Progenitor cell of endocrine pancreas (in vitro differentiated cells): ENCODE measurements around the gene SLC9A5. TPM values are rescaled to one million over a fixed set of nuclear protein-coding genes. Genes with fewer than 3 reads are reported as not detected.

Source experiments
- DNase-seq: peaks from one replicate; pipeline ENCODE4 v3.0.0; 2021; ENCODE audit warnings: low spot score; ENCODE audit not compliant: unreplicated experiment
- H3K27ac Mint-ChIP-seq: 2 replicates; pipeline ENCODE4 v1.8.0; 2021; ENCODE audit warnings: mild to moderate bottlenecking, moderate library complexity, mixed read lengths
- H3K27me3 Mint-ChIP-seq: 2 replicates; pipeline ENCODE4 v1.8.0; 2021; ENCODE audit warnings: mixed read lengths
- H3K36me3 Mint-ChIP-seq: 2 replicates; pipeline ENCODE4 v1.8.0; 2022; ENCODE audit warnings: mixed read lengths; ENCODE audit not compliant: insufficient read depth
- H3K4me1 Mint-ChIP-seq: 2 replicates; pipeline ENCODE4 v1.8.0; 2021; ENCODE audit warnings: low read depth, mixed read lengths
- H3K4me3 Mint-ChIP-seq: 2 replicates; pipeline ENCODE4 v1.8.0; 2021; ENCODE audit warnings: low read depth, mild to moderate bottlenecking, moderate library complexity, mixed read lengths
- H3K9me3 Mint-ChIP-seq: 2 replicates; pipeline ENCODE4 v1.8.0; 2021; ENCODE audit warnings: low read depth, mixed read lengths
- total RNA-seq: library from RNA; stranded (reverse); gene quantifications from 2 replicates; pipeline ENCODE4 v1.2.1, GENCODE V29; 2021
- TF ChIP-seq, protein P1 (sequence below): fragments of 200-600 bp; sonication (generic); IDR thresholded peaks from one replicate; pipeline ENCODE4 v1.5.0; 2021; ENCODE audit warnings: antibody characterized with exemption, mild to moderate bottlenecking; ENCODE audit not compliant: unreplicated experiment

Gene SLC9A5
- total RNA-seq, 1 donor from 2014 or later = 3.4 TPM

DNA sequence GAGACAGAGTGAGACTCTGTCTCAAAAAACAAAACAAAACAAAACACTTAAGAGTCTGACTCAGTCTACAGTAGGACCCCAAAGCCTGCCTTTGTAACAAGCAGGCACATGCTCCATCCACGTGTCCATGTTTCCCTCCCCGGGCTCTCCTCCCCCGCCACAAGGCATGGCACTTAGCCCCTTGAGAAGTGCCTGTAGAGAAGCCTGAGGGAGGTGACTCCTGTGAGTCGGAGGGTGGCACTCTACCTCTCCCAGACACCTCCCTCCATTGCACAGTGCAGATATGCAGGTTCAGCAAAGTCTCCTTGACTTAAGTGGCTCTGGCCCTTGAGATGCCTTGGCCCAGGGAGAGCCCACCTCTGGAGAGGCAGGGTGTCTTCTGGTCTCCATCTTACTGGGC lies 8.3 kb upstream of the SLC9A5 start:
- no peak overlapping the region for H3K4me3 Mint-ChIP-seq
- no peaks in the 10 kb centered on the region for H3K9me3 Mint-ChIP-seq
- H3K36me3 Mint-ChIP-seq = peaks cover 11% of the 10 kb centered on the region
- TF ChIP-seq, protein P1, sequence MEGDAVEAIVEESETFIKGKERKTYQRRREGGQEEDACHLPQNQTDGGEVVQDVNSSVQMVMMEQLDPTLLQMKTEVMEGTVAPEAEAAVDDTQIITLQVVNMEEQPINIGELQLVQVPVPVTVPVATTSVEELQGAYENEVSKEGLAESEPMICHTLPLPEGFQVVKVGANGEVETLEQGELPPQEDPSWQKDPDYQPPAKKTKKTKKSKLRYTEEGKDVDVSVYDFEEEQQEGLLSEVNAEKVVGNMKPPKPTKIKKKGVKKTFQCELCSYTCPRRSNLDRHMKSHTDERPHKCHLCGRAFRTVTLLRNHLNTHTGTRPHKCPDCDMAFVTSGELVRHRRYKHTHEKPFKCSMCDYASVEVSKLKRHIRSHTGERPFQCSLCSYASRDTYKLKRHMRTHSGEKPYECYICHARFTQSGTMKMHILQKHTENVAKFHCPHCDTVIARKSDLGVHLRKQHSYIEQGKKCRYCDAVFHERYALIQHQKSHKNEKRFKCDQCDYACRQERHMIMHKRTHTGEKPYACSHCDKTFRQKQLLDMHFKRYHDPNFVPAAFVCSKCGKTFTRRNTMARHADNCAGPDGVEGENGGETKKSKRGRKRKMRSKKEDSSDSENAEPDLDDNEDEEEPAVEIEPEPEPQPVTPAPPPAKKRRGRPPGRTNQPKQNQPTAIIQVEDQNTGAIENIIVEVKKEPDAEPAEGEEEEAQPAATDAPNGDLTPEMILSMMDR = no peak
- no peak overlapping the region for H3K27ac Mint-ChIP-seq
- no peak for DNase-seq
- no peaks in the 10 kb centered on the region for H3K27me3 Mint-ChIP-seq
- peaks cover 5% of the 10 kb centered on the region for H3K4me1 Mint-ChIP-seq

DNA sequence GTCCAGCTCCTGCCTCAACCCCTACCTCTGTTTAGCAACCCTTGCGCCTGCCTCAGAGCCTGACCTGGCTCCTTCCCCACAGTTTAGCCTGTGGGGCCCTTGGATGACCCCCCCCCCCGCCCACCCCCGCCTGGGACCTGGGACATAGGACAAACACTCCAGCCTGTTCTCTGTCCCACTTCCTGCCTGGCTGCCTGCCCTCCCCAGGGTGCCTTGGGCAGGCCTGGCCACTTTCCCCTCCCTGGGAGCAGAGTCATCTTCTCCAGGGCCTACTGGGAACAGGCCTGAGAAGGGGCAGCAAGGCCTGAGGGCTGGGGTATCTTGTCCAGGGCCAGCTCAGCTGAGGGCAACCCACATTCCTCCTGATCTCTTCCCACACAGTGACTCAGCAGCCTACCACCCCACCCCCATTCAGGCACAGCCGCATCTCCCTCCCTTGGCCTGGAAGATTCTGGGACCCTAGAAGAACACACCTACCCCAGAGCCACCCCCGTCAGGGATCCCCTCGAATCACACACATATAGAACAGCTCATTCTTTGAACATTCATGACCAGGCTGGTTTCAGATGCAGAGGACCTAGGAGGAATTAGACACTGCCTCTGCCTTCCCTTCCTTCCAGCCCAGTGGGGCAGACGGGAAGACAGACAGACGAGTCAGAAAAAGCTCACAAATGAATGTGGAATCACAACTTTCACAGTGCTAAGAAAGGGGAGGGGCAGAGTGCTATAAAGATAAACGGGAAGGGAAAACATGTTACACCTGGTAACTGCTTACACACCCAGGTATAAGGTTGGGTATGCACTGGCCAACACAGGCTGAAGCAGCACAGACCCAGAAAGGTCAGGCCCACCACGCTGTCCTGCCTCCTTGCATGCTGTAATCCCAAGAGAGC lies 7.5 kb upstream of the SLC9A5 start:
- Mint-ChIP-seq H3K36me3 (peaks cover 8% of the 10 kb centered on the region), H3K4me3 (no peak overlapping the region), H3K27me3 (no peaks in the 10 kb centered on the region), H3K4me1 (peaks cover 6% of the 10 kb centered on the region), H3K27ac (no peak overlapping the region), H3K9me3 (no peaks in the 10 kb centered on the region)
- no peak for DNase-seq
- TF ChIP-seq, protein P1 = no peak

DNA sequence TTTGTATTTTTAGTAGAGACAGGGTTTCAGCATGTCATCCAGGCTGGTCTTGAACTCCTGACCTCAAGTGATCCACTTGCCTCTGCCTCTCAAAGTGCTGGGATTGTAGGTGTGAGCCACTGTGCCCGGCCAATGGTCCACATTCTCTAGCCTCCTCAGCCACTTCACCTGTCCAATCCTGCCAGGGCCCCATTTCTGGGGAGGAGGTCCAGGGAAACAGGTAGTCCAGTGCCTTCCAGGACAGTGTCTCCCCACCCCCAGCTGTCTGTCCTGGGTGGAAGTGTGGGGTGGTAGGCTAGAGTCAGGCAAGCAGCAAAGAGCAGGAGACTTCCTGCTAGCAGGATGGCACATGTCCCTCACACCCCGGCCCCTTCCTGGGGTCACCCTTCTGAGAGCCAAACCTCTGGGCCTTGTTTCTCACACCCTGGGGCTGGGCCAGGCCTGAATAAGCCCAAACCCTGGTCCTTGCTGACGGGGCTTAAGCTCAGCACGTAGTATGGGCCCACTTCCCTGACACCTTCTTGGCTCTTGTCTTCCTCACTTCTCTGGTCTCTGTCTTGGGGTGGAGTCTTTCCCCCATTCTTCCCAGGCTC lies 6.5 kb upstream of the SLC9A5 start:
- Mint-ChIP-seq H3K4me1 (peaks cover 6% of the 10 kb centered on the region), H3K27ac (no peak overlapping the region), H3K4me3 (no peak overlapping the region), H3K9me3 (no peaks in the 10 kb centered on the region), H3K36me3 (peaks cover 3% of the 10 kb centered on the region), H3K27me3 (no peaks in the 10 kb centered on the region)
- DNase-seq = no peak
- TF ChIP-seq, protein P1 = no peak

DNA sequence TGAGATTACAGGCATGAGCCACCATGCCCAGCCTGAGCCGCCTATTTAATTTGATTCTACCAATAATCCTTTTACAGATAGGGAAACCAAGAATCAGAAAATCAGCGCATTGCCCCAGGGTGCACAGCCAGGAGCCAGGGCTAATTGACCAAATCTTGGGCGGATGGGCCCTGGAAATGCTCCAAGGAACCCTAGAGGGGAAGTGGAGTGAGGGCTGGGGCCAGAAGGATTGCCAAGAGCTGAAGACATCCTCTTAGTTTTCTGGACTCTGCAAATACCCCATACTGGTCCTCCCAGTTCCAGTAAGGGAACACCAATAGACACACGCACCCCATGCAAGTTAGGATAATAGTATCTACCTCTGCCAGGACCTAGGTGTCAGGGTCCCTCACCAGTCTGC lies 5.3 kb upstream of the SLC9A5 start:
- no peak for DNase-seq
- Mint-ChIP-seq H3K36me3 (no peaks in the 10 kb centered on the region), H3K4me3 (no peak overlapping the region), H3K27ac (no peak overlapping the region), H3K4me1 (peaks cover 14% of the 10 kb centered on the region), H3K27me3 (peaks cover 9% of the 10 kb centered on the region), H3K9me3 (no peaks in the 10 kb centered on the region)
- TF ChIP-seq, protein P1 = no peak

DNA sequence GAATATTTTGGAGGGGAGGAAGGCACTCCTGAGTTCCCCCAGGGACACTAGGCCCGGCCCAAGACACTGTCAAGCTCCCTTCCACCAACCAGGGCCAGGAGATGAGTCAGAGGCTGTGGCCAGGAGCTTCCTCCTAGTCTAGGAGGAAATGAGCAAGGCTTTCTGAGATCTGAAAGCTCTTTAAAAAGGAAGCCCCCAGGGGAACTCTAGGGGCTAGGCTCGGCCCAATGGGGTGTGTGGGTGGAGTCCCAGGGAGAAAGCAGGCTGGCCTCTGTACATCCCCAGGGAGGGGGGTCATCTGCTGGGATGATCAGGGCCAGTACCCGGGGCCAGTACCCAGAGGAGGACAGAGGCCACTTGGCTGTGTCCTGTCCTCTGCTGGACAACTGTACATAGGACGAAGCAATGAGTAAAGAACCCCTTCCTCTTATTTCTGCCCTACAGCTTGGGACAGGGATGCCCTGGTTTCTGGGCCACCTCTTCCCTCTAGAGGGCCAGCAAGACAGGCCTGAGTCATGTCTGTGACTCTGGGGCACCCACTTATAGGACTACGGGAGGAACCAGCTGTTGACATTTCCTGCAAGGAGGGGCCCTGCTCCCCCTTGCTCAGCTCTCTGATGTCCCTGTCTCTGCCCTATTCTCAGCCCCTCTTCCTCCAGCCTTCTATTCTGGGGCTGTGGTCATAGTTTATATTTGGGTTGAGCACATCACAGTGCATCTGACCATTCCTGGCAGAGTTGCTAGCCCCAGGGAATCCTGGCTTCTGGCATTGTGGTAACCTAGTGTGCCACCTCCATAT lies 4.2 kb upstream of the SLC9A5 start:
- peak overlapping the region; percentile 85 for H3K4me3 Mint-ChIP-seq
- peak overlapping the region; percentile 37 for H3K27ac Mint-ChIP-seq
- H3K9me3 Mint-ChIP-seq = no peaks in the 10 kb centered on the region
- H3K4me1 Mint-ChIP-seq = peaks cover 18% of the 10 kb centered on the region
- TF ChIP-seq, protein P1 = no peak
- peaks cover 15% of the 10 kb centered on the region for H3K27me3 Mint-ChIP-seq
- no peak for DNase-seq
- H3K36me3 Mint-ChIP-seq = no peaks in the 10 kb centered on the region
